ENCODE measurements around the gene EBI3.
"Not testable (repeated sequence)": the region's sequence is repeated elsewhere in the genome, so short reads cannot be mapped to it uniquely, and the experiment has no call there.

Gene EBI3

DNA sequence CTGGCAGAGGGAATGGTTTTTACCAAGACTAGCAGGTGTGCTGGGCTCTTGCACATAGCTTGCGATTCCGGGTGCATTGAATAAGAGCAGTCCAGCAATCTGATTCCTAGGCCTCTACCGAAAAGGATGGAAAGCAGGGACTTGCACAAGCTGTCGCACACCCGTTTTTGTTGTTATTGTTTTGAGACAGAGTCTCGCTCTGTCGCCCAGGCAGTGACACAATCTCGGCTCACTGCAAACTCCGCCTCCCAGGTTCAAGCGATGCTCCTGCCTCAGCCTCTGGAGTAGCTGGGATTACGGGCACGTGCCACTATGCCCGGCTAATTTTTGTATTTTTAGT is 5.5 kb downstream of the EBI3 start:
- no peak for DNase-seq (ENCODE audit: low read depth)

DNA sequence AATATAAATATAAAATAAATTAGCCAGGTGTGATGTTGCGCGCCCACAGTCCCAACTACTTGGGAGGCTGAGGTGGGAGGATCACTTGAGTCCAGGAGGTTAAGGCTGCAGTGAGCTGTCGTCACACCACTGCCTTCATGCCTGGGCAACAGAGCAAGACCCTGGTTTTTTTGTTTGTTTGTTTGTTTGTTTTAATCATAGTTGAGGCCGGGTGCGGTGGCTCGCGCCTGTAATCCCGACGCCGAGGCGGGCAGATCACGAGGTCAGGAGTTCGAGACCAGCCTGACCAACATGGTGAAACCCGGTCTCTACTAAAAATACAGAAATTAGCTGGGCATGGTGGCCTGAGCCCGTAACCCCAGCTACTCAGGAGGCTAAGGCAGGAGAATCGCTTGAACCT is 8.2 kb downstream of the EBI3 start:
- DNase-seq (ENCODE audit: low read depth): not testable (repeated sequence)

DNA sequence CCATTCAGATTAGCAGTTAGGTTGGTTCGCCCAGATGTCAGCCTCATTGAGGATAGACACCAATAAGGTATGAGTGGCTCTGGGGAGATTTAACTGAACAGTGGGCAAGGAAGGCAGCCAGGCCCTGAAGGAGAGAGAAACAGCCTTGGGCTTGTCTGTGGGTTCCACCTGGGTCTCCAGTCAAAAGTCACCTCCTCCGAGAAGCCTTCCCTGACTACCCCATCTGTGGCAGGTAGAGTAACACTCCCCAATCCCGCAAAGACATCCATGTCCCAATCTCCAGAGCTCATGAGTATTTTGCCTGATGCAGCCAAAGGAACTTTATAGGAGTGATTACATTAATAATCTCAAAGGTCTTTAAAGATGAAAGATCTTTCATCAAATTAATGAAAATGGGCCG is 9.5 kb downstream of the EBI3 start:
- no peak for DNase-seq (ENCODE audit: low read depth)

DNA sequence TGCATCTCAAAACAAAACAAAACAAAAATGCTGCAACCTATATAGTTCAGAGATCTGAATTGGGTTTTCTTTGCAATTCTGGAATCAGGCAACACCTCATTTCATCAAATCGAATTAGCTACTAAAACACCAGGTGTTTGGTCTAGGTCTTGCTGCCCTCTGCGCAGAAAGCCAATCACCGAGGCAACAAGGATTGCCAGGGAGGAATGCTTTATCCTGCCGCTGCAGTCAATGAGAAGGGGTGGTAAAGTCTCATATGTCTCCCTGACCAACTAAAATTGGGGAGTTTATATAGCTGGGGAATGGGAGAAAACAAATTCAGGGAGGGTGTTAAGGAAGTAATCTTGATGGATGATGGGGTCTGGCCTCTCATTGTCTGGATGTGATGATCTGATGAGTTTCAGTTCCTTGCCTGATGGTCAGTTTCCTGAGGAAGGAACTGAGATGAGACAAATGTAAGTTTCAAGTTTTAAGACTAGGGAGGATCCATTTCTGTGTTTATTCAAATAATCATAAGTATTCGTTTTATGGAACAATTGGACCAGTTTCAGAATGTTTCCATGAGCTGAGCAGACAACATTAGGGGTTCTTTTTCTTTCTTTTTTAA is 12.6 kb downstream of the EBI3 start:
- DNase-seq (ENCODE audit: low read depth): no peak

DNA sequence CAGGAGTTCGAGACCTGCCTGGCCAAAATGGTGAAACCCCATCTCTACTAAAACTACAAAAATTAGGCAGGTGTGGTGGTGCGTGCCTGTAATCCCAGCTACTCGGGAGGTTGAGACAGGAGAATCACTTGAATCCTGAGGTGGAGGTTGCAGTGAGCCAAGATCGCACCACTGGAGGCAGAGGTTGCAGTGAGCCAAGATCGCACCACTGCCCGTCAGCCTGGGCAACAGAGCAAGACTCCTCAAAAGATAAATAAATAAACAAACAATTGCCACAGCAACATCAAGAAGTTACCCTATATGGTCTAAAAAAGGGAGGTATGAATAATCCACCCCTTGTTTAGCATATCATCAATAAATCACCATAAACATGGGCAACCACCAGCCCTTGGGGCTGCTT is 16.6 kb downstream of the EBI3 start:
- not testable (repeated sequence) for DNase-seq (ENCODE audit: low read depth)

DNA sequence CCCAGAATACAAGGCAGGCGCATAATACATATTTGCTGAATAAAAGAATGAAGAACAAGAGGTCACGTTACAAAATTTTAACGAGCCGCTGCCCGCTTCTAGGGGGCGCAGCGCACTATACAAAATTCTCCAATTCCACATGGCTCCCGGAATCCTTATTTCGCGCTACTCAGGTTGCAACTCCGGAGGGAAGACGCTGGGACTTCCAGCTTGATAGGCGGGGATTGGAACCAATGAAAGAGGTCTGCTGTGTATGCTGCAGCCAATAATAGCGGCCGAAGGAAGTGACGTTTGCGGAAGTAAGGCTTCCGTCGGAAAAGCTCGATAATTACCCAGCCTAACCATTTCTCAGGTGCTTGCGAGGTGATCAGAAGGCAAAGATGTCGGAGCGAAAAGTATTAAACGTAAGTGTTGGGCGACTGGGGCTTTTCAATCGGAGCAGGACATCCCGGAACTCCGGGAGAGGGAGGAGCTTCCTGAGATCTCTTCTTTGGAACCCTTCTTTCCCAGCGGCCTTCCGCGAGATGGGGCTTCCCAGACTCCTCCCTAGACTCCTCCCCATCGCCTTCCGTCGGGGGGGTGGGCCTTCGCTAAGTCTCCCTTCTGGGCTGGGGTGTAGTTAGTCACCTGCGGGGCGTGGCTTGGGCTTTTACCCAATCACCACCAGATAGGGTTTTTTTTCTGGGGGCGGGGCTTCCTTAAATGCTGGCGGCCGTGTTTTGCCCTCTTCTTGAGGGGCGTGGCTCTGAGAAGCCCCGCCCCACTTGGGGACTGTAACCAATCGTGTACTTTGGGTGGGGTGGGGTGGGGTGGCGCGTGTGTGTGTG is 17.7 kb downstream of the EBI3 start, which contains the start of gene YJU2:
Gene YJU2 (plus strand): TSS at position 314 of the 827 bp plus-strand sequence. CDS start 67 bp downstream, at position 381.
- peak; percentile 98 for DNase-seq (ENCODE audit: low read depth)

DNA sequence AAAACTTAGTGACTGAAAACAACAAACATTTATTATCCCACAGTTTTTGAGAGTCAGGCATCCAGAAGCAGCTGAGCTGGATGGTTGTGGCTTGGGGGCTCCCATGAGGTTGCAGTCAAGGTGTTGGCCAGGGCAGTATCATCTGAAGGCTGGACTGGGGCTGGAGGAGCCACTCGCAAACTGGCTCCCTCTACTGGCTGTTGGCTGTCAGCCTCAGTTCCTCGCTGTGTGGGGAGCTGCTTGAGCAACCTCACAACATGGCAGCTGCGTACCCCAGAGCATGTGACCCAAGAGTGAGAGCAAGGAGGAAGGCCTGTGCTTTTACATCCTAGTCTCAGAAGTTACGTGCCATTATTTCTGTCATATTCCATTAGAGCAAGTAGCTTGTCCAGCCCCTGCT is 27.2 kb downstream of the EBI3 start:
- no peak for DNase-seq (ENCODE audit: low read depth)

DNA sequence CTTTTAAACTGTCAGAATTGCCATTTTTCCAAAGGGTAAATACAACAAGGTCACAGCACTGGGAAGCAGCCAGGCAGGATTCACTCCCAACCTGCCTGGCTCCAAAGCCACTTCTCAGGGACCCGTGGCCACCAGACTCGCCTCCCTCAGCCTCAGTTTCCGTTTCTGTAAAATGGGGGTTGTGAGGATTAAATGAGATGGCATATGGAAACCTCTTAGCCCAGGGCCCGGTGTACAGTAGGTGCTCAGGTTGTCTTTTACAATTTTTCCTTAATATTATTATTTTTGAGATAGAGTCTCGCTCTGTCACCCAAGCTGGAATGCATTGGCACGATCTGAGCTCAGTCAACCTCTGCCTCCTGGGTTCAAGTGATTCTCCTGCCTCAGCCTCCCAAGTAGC is 27.7 kb downstream of the EBI3 start:
- DNase-seq (ENCODE audit: low read depth): no peak

DNA sequence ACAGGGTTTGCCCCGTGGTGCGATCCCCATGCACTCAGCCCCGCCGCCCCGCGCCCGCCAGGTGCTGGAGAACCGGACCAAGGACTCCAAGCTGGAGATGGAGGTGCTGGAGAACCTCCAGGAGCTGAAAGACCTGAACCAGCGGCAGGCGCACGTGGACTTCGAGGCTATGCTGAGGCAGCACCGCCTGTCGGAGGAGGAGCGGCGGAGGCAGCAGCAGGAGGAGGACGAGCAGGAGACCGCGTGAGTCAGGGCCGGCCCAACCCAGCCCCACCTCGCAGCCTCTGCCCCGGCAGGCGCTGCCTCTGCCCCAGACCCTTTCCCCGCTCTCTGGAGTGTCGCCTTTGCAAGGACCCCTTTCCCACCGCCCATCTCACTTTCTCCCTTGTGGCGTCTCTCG is 28.9 kb downstream of the EBI3 start:
- DNase-seq (ENCODE audit: low read depth): no peak

DNA sequence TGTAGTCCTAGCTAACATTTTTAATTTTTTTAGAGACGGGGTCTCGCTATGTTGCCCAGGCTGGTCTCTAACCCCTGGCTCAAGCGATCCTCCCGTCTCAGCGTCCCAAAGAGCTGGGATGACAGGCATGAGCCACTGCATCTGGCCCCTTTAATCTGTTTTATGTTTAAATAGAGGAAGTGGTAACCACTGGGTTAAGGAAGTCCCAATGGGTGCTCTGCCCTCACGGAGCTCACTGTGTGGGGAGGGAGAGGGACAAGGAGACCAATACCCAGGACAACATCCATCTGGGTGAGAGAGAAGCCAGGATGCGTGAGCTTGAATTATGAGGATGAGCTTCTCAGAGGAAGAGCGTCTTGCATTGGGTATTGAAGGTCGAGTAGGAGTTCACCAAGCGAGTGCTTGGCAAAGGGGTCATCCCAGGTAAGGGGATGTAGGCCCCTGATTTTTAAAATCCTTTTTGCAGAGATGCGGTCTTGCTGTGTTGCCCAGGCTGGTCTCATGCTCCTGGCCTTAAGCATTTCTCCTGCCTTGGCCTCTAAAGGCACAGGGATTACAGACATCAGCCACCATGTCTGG is 31.4 kb downstream of the EBI3 start:
- DNase-seq (ENCODE audit: low read depth): no peak

DNA sequence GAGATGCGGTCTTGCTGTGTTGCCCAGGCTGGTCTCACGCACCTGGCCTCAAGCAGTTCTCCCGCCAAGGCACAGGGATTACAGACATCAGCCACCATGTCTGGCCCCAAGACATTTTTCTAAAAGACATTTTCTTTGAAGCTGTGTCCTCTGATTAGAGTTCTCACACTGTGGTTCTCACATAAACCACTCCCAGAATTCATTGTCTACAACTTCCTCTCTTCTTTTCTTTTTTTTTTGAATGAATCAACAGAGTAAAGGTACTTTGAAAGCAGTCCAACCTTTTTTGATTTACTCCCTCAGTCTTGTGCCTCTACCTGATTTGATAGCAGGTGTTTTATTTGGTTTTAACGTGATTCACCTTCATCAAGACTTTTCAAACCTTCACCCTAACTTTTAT is 35.5 kb downstream of the EBI3 start:
- no peak for DNase-seq (ENCODE audit: low read depth)

DNA sequence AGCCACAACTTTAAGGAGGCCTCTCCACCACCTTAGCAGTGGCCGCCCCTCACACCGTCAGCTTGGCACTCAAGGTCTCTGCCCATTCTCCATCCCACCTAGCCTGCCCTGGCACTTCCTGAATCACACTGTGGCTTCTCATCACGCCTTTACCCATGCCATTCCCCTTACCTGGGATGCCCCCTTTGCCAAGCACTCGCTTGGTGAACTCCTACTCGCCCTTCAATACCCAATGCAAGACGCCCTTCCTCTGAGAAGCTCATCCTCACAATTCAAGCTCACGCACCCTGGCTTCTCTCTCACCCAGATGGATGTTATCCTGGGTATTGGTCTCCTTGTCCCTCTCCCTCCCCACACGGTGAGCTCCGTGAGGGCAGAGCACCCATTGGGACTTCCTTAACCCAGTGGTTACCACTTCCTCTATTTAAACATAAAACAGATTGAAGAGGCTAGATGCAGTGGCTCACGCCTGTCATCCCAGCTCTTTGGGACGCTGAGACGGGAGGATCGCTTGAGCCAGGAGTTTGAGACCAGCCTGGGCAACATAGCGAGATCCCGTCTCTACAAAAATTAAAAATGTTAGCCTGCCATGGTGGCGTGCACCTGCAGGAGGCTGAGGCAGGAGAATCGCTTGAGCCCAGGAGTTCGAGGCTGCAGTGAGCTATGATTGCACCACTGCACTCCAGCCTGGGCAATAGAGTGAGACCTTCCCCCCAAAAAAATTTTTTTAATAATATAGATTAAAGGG is 37.1 kb downstream of the EBI3 start:
- DNase-seq (ENCODE audit: low read depth): no peak

DNA sequence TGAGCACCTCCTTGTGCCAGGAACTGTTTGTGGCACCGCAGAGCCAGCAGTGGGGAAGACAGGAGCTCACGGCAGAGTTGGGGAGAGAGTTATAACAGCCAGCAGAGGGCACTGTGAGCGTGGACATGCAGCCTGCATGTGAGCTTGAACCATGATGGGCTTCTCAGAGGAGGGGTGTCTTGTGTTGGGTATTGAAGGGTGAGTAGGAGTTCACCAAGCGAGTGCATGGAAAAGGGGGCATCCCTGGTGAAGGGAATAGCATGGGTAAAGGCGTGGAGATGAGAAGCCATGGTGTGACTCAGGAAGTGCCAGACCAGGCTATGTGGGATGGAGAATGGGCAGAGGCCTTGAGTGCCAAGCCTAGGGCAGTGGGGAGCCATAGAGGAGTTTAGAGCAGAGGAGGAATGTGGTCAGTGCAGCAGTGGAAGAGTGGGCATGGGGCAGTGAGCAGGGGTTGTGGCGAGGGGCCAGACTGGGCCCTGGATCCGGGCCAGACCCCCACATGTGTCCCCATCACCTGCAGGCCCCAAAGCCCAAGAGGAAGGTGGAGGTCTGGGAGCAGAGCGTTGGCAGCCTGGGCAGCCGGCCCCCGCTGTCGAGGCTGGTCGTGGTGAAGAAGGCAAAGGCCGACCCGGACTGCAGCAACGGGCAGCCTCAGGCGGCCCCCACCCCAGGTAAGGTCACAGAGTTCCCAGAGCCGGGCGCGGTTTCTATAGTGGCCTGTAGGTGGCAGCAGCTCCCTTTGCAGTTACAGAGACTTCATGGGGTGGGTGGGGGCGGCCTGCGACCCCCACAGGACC is 38.0 kb downstream of the EBI3 start:
- DNase-seq (ENCODE audit: low read depth): peak; percentile 54

DNA sequence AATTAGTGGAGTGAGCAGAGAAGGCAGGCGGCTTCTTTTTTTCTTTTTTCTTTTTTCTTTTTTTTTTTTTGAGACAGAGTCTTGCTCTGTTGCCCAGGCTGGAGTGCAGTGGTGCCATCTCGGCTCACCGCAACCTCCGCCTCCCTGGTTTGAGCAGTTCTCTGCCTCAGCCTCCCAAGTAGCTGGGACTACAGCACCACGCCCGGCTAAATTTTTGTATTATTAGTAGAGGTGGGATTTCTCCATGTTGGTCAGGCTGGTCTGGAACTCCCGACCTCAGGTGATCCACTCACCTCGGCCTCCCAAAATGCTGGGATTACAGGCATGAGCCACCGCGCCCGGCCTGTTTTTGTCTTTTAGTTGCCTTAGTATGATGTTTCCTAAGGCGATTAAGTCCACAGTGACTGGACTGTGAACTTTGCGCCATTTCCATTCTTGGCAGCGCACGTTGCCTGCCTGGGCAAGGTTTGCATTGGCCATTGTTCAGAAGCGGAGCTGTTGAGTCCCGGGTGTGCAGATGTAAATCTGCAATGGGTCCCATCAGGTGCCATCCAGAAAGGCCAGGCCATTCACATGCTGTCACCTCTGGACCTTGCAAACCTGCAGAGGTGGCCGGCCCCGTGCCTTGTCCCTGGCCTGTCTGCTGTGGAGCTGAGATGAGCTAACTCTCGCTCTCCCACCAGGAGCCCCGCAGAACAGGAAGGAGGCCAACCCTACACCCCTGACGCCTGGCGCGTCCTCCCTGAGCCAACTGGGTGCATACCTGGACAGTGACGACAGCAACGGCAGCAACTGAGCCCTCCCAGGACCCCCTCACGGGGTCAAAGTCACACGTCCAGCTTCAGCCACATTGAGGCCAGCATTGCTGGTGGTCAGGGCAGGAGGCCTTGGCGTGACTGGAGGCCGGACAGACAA is 38.8 kb downstream of the EBI3 start:
- no peak for DNase-seq (ENCODE audit: low read depth)

DNA sequence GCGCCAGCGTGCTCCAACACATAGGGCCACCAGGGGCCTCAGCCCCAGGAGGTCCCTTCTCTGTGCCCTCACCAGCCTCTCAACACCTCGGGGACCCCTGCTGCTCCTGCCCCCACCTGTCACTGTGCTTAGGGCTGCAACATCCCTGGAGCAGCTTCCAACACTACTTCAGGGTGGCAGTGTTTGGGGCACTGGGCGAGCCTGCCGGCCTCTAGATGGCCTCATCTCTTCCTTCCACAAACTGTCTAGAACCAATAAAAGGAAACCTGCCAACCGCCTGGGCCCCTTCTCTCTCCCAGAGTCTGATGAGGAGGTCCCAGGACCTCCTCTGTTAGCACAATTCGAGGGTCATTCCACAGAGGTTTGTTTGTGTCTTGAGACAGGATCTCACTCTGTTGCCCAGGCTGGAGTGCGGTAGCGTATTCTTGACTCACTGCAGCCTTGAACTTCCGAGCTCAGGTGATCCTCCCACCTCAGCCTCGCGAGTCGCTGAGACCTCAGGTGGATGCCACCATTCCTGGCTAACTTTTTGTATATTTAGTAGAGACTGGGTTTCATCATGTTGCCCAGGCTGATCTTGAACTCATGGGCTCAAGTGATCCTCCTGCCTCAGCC is 39.6 kb downstream of the EBI3 start:
- no peak for DNase-seq (ENCODE audit: low read depth)

DNA sequence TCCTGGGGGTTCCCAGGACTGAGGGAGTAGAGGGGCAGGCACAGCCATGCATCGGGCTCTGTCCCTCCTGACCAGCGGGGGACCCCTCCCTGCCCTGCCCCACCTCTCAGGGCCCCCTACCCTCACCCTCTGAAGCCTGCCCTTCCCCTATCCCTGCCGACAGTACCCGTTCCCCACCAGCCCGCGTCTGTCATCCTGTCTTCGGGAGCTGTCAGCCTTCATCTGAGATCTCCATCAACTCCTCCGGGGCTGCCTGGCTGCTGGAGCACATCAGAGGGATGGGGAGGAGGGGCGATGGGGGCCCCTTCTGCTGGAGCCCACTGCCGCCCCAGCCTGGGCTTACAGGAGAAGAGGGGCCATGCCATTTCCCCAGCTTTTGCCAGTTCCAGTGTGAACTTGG is 43.6 kb downstream of the EBI3 start:
- DNase-seq (ENCODE audit: low read depth): no peak

DNA sequence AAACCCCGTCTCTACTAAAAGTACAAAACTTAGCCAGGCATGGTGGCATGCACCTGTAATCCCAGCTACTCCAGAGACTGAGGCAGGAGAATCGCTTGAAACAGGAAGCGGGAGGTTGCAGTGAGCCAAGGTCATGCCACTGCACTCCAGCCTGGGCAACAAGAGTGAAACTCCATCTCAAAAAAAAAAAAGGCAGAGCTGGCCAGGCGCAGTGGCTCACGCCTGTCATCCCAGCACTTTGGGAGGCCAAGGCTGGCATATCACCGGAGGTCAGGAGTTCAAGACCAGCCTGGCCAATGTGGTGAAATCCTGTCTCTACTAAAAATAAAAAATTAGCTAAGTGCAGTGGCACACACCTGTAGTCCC is 45.0 kb downstream of the EBI3 start:
- not testable (repeated sequence) for DNase-seq (ENCODE audit: low read depth)

DNA sequence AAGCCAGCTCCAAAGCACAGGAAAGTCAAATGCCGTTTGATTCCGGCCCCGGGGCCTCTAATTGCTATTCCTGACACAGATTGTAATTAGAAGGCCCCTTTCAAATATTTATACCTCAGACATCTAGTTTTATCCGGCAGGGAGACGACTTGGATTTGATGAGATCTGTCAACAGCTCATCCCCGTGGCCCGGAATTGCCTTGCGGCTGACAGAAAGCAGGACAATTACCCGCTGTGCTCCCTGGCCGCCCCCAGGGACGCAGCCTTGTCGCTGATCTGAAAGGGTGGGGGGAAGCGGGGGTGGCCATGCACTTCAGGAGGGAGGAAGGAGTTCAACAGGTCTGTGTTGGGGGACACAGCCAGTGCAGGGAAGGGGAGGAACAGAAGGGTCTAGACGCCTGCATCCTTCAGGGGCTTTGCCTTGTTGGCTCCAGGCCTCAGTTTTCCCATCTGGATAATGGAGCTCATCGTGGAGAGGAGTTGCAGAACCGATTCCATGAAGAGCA is 47.9 kb downstream of the EBI3 start:
- DNase-seq (ENCODE audit: low read depth): no peak

DNA sequence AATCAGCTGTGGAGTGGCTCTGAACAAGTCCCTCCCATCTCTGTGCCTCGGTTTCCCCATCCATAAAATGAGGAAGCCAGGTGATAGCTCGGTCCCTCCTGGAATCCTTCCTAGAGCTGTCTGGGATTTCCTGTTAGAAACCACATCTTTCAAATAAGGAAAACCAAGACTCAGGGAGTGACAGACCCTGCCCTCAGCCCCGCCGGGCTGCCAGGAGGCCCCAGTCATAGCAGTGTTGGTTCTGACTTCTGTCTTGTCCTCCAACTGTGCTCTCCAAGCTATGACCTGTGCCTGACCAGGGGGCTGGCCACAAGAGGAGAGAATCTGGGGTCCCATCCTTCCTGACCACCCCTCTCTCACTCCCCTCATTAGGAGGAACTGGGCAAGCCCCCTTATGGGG is 48.7 kb downstream of the EBI3 start:
- DNase-seq (ENCODE audit: low read depth): no peak
